SK-MEL-5 (cell line): ENCODE data around the gene CCNL2. TPM values are rescaled to one million over a fixed set of nuclear protein-coding genes. Genes with fewer than 3 reads are reported as not detected.

Experiments
- DNase-seq: peaks from one replicate; pipeline ENCODE4 v3.0.0-alpha.2; 2016; ENCODE audit warnings: low read depth, low spot score
- in situ Hi-C: cut with HindIII; loops from 2 replicates; pipeline ENCODE4 v1.10.0; 2016; ENCODE audit warnings: low sequenced_read_pairs, high pct_unique_total_duplicates, low pct_unique_long_range_greater_than_20kb
- total RNA-seq: library from RNA; depleted of rRNA; stranded (reverse); fragments of >200 nt; shearing (Covaris generic); gene quantifications from 2 replicates; pipeline ENCODE4 v1.2.3, GENCODE V29; 2014; rRNA removed

CCNL2 gene
- total RNA-seq, 1 experiment from 2014 or later, result 67.7 TPM

DNA sequence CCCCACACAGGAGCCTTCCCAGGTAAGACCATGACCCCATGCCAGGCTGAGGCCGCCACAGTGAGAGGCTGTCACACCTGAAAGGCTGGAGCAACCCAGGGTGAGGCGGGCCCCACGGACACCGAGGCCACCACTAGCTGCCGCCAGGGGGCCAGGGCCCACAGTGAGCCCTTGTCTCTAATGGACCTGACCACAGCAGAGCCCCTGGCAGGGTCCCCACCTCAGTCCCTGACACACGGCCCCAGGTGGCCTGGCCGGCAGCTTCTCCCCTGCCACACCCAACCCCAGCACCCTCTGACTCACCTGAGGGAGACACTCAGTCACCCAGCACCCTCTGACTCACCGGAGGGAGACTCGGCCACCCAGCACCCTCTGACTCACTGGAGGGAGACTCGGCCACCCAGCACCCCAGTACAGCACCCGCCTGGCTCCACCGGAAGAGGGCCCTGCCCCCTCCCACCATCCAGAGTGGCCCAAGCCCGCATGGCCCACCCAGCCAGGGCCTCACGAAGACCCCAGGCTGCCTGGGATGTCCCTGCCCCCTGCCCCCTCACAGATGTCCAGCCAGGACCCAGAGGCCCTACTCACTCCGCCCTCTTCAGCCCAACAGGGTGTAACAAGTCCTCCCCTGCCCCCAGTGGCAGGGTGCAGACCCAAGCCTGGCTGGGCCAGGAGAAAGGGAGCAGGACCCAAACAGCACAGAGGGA lies 54.3 kb downstream of the CCNL2 start:
- peak; percentile 50 for DNase-seq
- in situ Hi-C loops, result no loop called here

DNA sequence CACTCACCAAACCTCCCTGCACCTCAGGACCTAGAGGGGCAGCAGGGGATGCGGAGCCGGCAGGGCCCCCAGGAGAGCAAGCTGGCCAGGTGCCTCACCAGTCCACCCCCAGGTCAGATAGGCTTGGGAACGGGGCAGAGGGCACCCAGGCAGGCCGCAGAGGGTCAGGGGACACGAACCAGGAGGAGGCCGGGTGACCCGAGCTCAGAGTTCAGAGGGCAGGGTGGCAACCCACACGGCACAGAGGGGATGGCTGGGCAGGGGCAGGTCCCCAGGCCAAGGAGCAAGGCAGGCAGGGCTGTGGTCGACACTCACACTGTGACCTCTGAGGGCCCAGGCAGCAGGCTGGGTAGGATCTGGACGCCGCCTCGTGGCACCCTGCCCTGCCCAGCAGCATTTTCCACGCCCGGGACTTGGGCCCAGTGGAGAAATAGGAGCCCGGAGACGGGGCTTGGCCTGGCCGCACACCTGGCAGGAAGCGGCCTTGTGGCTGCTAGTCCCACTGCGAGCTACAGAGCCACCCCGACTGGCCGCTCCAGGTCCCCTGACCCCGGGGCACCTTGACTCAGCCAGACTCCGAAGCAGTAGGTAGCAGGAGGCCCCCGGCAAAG lies 55.2 kb downstream of the CCNL2 start:
- in situ Hi-C loops, result no loop called here
- DNase-seq, result no peak

DNA sequence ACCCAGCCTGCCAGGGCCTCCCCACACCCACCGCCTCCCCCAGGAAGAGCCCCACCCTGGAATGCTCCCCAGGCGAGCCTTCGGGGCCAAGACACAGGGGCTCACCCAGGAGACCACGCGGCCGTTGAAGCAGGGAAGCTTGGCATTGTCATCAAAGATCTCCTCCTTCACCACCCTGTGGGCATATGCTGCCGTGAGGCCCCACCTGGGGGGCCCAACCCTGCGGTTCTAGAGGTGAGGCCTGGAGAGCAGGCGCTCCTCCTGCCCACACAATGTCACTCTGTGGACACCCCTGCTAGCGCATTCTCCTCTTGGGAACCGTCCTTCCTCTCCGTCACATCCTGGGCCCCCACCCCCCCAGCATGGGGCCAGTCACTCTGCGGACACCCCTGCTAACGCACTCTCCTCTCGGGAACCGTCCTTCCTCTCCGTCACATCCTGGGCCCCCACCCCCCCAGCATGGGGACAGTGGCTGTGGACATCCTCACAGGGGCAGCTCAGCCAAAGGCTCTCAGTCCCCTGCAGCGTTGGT lies 56.5 kb downstream of the CCNL2 start:
- in situ Hi-C loops, result no loop called here
- no peak for DNase-seq

DNA sequence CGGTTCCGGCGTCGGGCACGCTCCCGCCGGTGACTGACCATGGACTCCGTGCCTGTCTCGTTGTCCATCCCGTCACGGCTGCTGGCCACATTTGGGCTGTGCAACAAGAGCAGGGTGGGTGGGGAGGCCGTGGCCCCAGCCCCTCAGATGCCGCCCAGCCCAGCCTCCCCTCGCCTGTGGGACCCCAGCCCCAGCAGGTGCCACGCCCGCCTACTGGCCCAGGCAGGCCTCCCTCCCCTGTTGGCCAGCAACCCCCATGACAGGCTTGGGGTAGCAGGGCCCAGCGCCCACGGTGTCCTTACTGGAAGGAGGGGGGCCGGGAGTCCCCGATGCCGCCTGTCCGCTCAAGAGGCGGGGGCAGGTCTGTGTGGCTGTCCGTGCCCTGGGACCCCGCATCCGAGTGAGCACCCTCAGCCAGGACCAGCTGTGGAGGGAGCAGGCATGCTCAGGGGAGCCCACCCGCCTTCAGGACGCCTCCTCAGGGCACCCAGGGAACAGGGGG lies 57.0 kb downstream of the CCNL2 start:
- DNase-seq, result no peak
- in situ Hi-C loops, result no loop called here

DNA sequence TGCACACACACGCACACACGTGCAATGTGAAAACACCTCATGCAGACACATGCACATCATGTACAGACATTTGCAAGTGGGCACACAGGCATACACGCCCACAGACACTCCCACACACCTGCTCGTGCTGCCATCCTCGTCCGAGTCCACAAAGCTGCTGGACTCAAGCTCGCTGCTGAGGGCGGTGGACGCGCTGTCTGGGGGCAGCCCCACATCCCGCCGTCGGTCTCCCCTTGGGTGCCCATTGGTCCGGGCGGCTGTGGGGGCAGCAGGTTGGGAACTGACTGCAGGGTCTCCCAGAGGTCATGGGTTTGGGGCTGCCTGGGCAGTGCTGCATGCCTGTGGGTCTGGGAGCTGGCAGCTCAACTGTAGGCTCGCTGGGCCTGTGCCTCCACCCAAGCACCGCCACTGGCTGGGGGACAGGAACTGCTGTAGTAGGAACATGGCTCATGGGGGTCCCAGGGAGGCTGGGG lies 57.5 kb downstream of the CCNL2 start:
- in situ Hi-C loops, result no loop called here
- no peak for DNase-seq

DNA sequence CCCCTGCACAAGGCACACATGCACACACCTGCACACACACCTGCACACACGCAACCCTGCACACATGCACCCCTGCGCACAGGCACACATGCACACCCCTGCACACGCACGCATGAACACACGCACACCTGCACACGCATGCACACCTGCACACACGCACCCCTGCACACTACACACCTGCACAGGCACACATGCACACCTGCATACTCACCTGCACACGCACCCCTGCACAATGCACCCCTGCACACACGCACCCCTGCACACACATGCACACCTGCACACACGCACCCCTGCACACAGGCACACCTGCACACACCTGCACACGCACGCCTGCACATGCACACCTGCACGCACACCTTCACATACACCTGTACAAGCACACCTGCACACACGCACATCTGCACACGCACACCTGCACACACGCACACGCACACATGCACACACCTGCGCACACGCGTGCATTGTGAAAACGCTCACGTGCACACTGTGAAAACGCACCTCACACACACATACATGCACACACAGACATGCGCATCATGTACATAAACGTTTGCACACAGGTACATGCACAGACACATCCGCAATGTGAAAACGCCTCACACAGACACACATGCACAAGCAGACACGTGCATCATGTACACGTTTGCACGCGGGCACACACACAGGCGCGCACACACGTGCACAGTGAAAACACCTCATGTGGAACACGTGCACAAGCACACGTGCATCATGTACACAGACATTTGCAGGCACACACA lies 58.2 kb downstream of the CCNL2 start:
- in situ Hi-C loops, result no loop called here
- DNase-seq, result no peak

DNA sequence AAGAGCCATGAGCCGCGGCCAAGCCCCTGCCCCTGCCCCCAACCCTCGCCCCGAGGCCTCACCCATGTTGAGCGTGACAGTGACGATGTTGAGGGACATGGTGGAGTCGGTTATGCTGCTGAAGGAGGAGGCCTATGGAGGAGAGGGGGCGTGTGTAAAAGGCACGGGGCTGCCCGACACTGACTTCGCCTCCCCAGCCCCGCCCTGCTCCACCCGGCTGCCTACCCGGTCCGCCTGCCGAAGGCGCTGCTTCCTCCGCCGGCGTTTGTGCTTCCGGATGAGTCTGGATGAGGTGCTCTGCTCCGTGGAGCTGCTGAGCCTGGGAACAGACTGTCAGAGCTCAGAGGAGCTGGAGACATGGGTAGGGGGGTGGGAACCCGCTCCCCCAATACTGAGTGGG lies 59.0 kb downstream of the CCNL2 start:
- in situ Hi-C loops, result no loop called here
- no peak for DNase-seq

DNA sequence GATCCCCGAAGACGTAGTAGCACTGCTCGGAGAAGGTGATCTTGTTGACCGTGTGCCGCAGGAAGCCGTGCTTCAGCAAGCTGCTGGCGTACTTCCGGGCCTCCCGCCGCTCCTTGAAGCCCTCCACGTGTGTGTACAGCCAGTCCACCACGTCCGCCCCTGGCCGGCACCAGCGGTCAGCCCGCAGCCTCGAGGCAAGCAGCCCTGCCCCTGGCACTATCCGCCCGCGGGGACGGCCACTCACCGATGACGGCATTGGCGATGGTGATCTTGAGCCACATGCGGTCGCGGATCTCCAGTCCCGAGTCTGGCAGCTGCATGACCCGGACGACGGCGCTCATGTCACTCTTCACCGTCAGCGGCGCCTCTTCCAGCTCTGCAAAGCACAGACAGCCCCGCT lies 60.9 kb downstream of the CCNL2 start:
- in situ Hi-C loops, result no loop called here
- no peak for DNase-seq

DNA sequence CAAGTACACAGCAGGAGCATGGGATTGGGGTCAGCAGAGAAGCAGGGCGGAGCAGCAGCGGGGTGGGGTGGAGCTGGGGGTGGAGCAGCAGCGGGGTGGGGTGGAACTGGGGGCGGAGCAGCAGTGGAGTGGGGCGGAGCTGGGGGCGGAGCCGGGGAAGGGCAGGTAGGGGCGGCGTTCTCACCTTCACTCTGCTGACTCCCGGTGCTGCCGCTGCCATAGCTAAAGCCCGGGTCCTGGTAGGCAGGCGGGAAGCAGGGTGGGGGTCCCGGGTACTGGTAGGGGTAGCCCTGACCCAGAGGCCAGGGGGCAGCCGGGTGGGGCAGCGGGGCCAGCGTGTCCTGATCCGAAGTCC lies 61.4 kb downstream of the CCNL2 start:
- DNase-seq, result no peak
- in situ Hi-C loops, result no loop called here

DNA sequence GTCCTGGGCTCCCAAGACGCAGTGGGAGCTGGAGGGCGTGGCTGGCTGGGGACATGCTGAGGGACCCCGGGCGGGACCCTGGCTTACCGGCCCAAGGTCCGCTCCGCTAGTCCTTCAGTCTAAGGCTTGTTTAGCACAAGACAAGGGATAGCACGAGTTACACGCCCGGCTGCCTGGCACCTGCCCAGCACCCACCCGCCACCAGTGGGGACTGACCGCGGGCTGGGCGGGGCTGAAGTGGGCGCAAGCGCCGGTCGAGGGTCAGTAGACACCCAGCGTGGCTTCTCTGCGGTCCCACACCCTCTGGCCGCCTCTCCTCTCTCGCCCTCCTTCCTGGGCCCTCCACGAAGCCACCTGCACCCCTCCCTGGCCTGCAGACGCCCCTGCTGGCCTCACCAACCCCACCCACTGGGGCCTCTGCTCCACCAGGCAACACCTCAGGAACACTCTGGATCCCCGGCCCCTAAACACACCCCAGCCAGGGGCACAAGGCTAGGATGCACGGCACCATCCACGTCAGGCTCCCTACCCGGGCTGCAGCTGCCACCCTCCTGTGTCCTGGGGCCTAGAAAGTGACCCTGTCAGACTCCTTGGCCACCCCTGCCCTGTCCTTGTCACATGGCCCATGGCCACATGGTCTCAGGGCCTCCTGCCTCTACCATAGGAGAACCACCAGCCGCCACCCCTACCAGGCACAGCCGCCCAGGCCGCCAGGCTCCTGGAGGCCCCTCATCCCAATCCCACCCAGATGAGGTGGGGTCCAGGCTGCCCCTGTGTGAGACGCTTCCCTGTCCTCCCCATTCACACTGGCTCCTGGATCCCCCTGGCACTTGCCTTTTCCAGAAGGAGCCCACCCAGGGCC lies 62.0 kb downstream of the CCNL2 start:
- in situ Hi-C loops, result no loop called here
- no peak for DNase-seq

DNA sequence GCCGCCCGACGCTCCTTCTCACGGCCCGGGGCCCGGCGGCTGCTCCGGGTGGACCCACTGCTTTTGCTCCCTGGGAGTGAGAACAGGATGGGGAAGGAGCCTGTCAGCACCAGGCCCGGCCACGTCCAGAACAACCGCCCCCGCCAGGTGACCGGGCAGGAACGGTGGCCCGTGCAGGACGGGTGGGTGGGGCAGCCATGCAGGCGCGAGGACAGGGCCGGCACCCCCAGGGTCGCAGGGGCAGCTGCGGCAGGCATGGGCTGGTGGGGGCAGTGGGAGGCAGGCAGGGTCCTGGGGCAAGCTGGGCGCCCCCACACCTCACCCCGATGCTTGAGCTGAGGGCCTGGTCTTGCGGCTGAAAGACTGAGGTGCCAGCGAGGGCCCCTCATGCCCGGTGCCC lies 62.7 kb downstream of the CCNL2 start:
- in situ Hi-C loops, result no loop called here
- DNase-seq, result no peak

DNA sequence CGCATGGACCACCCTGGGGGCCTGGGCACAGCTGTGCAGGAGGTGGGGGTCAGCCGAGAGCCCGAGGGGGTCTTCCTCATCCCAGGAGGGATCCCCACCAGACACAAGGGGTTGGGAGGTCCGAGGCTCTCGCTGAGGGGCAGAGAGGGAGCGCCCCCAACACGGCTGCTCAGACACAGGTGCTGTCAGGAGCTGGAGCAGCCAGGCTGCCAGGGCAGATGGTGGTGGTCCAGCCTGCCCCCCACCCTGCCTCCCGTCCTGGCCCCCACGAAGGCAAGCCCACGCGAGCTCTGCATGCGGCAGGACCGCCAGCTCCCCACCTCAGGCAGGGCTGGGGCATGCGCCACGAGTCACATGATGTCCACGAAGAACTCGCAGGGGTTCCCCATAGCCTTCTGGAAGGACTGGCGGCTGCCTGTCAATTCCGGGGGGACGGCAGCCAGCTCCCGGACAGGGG lies 63.3 kb downstream of the CCNL2 start:
- no peak for DNase-seq
- in situ Hi-C loops, result no loop called here

Other genes starting within 250 kb of the CCNL2 start
- not detected in 2 replicates for gene TTLL10, start 225.5 kb downstream of the CCNL2 start, total RNA-seq
- not detected in 2 replicates for gene TNFRSF18, start 192.7 kb downstream of the CCNL2 start, total RNA-seq
- gene TNFRSF4, start 185.2 kb downstream of the CCNL2 start, total RNA-seq, result not detected in 2 replicates
- 94.2 and 97.3 TPM in 2 replicates for gene SDF4, start 167.3 kb downstream of the CCNL2 start, total RNA-seq
- 25.9 and 29.0 TPM in 2 replicates for gene B3GALT6, start 167.1 kb downstream of the CCNL2 start, total RNA-seq
- not detected in 2 replicates for gene C1QTNF12, start 152.6 kb downstream of the CCNL2 start, total RNA-seq
- gene UBE2J2, start 125.5 kb downstream of the CCNL2 start, total RNA-seq, result 37.8 and 41.9 TPM in 2 replicates
- gene SCNN1D, start 118.9 kb downstream of the CCNL2 start, total RNA-seq, result 0.71 and 1.3 TPM in 2 replicates
- gene ACAP3, start 91.4 kb downstream of the CCNL2 start, total RNA-seq, result 14.2 and 14.5 TPM in 2 replicates
- gene PUSL1, start 90.7 kb downstream of the CCNL2 start, total RNA-seq, result 9.9 and 15.5 TPM in 2 replicates
- 60.1 and 63.5 TPM in 2 replicates for gene INTS11, start 74.7 kb downstream of the CCNL2 start, total RNA-seq
- 19.6 and 22.2 TPM in 2 replicates for gene CPTP, start 74.5 kb downstream of the CCNL2 start, total RNA-seq
- not detected in 2 replicates for gene TAS1R3, start 68.1 kb downstream of the CCNL2 start, total RNA-seq
- gene DVL1, start 49.9 kb downstream of the CCNL2 start, total RNA-seq, result 41.4 and 42.8 TPM in 2 replicates
- 0.08 TPM in 1 of 2 replicates, not detected in the other for gene MXRA8, start 40.8 kb downstream of the CCNL2 start, total RNA-seq
- 136 and 146 TPM in 2 replicates for gene AURKAIP1, start 24.1 kb downstream of the CCNL2 start, total RNA-seq
- 112 and 124 TPM in 2 replicates for gene MRPL20, start 8.0 kb upstream of the CCNL2 start, total RNA-seq
- gene ANKRD65, start 21.9 kb upstream of the CCNL2 start, total RNA-seq, result not detected in 2 replicates
- gene VWA1, start 36.4 kb upstream of the CCNL2 start, total RNA-seq, result 11.7 and 15.3 TPM in 2 replicates
- gene ATAD3C, start 50.4 kb upstream of the CCNL2 start, total RNA-seq, result 0.05 TPM in 1 of 2 replicates, not detected in the other
- 31.3 and 36.3 TPM in 2 replicates for gene ATAD3B, start 72.4 kb upstream of the CCNL2 start, total RNA-seq
- 32.1 and 36.5 TPM in 2 replicates for gene ATAD3A, start 112.8 kb upstream of the CCNL2 start, total RNA-seq
- 0.29 TPM in 1 of 2 replicates, not detected in the other for gene TMEM240, start 141.3 kb upstream of the CCNL2 start, total RNA-seq
- 56.5 TPM in 2 replicates for gene SSU72, start 175.5 kb upstream of the CCNL2 start, total RNA-seq
- 6.6 and 7.1 TPM in 2 replicates for gene FNDC10, start 200.8 kb upstream of the CCNL2 start, total RNA-seq
- 17.8 and 22.7 TPM in 2 replicates for gene MIB2, start 216.2 kb upstream of the CCNL2 start, total RNA-seq
- gene MMP23B, start 232.8 kb upstream of the CCNL2 start, total RNA-seq, result not detected in 2 replicates